A549 (cell line): ENCODE measurements around the gene STIM1. TPM values are rescaled to one million over a fixed set of nuclear protein-coding genes. Genes with fewer than 3 reads are reported as not detected.

Experiments used
- ATAC-seq, 2 experiments: fragments of 200-7000 bp in 1 of 2; fragments of >200 bp in 1 of 2; cut with Nextera tagmentation in 1 of 2; cut with Tn5 transposase in 1 of 2; 3 replicates each; pipeline versions ENCODE4 v1.8.0 to v1.9.1; 2018 to 2020; ENCODE audit warnings: mild to moderate bottlenecking in 1 of 2, moderate library complexity in 1 of 2
- CTCF ChIA-PET: fragments of 300-600 bp; sonication (Branson Sonifier 250); formaldehyde crosslinking; extraction: SDS; loops from one replicate; lab custom pipeline; 2021; ENCODE audit warnings: antibody characterized with exemption, inconsistent platforms; lab: Yijun Ruan, JAX
- POLR2A ChIA-PET: fragments of 350-600 bp; formaldehyde crosslinking; extraction: SDS; loops from one replicate; lab custom pipeline; 2021; ENCODE audit warnings: antibody characterized with exemption, inconsistent platforms; lab: Yijun Ruan, JAX
- DNase-seq, 2 experiments: peaks; one replicate each; pipeline versions ENCODE4 v3.0.0 to v3.0.0-alpha.2; 2011 to 2016; ENCODE audit warnings: low read depth in 1 of 2, low spot score in 1 of 2
- FAIRE-seq: peaks from 2 replicates; lab custom pipeline; 2011; peaks lifted over from hg19 to GRCh38; lab: Jason Lieb, UNC
- H3K27ac ChIP-seq, 2 experiments: fragments of >200 bp; sonication (Bioruptor Twin); formaldehyde crosslinking; 3 replicates each; pipeline ENCODE4 v1.5.1; 2016 to 2017
- H3K4me1 ChIP-seq: fragments of >200 bp; sonication (Bioruptor Twin); formaldehyde crosslinking; 3 replicates; pipeline ENCODE4 v1.6.1; 2016
- H3K4me2 ChIP-seq: fragments of >200 bp; sonication (Bioruptor Twin); formaldehyde crosslinking; 3 replicates; pipeline ENCODE4 v1.6.1; 2016
- H3K4me3 ChIP-seq: fragments of >200 bp; sonication (Bioruptor Twin); formaldehyde crosslinking; 3 replicates; pipeline ENCODE4 v1.5.1; 2016
- H3K9me3 ChIP-seq: fragments of >200 bp; sonication (Bioruptor Twin); formaldehyde crosslinking; 3 replicates; pipeline ENCODE4 v1.6.1; 2016
- BCL3 ChIP-seq: fragments of >200 bp; sonication (Bioruptor Twin); formaldehyde crosslinking; IDR thresholded peaks from 3 replicates; pipeline ENCODE4 v1.6.1; 2016
- CHD2 ChIP-seq: fragments of 150-350 bp; IDR thresholded peaks from 2 replicates; pipeline ENCODE4 v1.6.1; 2014; ENCODE audit warnings: low read length; ENCODE audit not compliant: partially characterized antibody
- CTCF ChIP-seq: fragments of >200 bp; sonication (Bioruptor Twin); formaldehyde crosslinking; IDR thresholded peaks from 3 replicates; pipeline ENCODE4 v1.5.1; 2016
- E2F6 ChIP-seq: IDR thresholded peaks from 2 replicates; pipeline ENCODE4 v1.6.1; 2012; ENCODE audit warnings: low read depth, borderline replicate concordance
- EHMT2 ChIP-seq: fragments of 200-600 bp; sonication (generic); IDR thresholded peaks from 2 replicates; pipeline ENCODE4 v1.6.1; 2016; ENCODE audit warnings: antibody characterized with exemption, low read depth, mild to moderate bottlenecking, moderate library complexity
- ESRRA ChIP-seq: fragments of 150-350 bp; IDR thresholded peaks from 2 replicates; pipeline ENCODE4 v1.6.1; 2014; ENCODE audit warnings: mild to moderate bottlenecking, low read length, borderline replicate concordance
- FOSB ChIP-seq: fragments of 250-450 bp; sonication (Bioruptor Pico); IDR thresholded peaks from 2 replicates; pipeline ENCODE4 v1.5.0; 2020; ENCODE audit warnings: mild to moderate bottlenecking, moderate library complexity
- GATA3 ChIP-seq: IDR thresholded peaks from 2 replicates; pipeline ENCODE4 v1.6.1; 2012; ENCODE audit warnings: borderline replicate concordance
- HDAC2 ChIP-seq: fragments of 200-600 bp; sonication (generic); IDR thresholded peaks from 2 replicates; pipeline ENCODE4 v1.6.1; 2016
- HES2 ChIP-seq: fragments of >200 bp; sonication (Bioruptor Twin); formaldehyde crosslinking; IDR thresholded peaks from 2 replicates; pipeline ENCODE4 v1.6.1; 2016
- HOXB13 ChIP-seq: fragments of 250-450 bp; sonication (Bioruptor Pico); IDR thresholded peaks from 2 replicates; pipeline ENCODE4 v1.5.0; 2020; ENCODE audit warnings: low read depth, mild to moderate bottlenecking, moderate library complexity
- HOXB5 ChIP-seq: fragments of 250-450 bp; sonication (Bioruptor Pico); IDR thresholded peaks from 2 replicates; pipeline ENCODE4 v1.5.0; 2020; ENCODE audit warnings: mild to moderate bottlenecking, moderate library complexity
- KDM5A ChIP-seq: fragments of 200-600 bp; sonication (generic); IDR thresholded peaks from 2 replicates; pipeline ENCODE4 v1.6.1; 2016; ENCODE audit warnings: antibody characterized with exemption, mild to moderate bottlenecking
- RARB ChIP-seq: fragments of 250-450 bp; sonication (Bioruptor Pico); IDR thresholded peaks from 2 replicates; pipeline ENCODE4 v1.8.0; 2021; ENCODE audit warnings: mild to moderate bottlenecking, moderate library complexity
- RCOR1 ChIP-seq: fragments of 150-350 bp; IDR thresholded peaks from 2 replicates; pipeline ENCODE4 v1.6.1; 2014; ENCODE audit warnings: antibody characterized with exemption, low read length, low read depth
- REST ChIP-seq: fragments of 200-600 bp; sonication (generic); IDR thresholded peaks from 2 replicates; pipeline ENCODE4 v1.6.1; 2016; ENCODE audit warnings: antibody characterized with exemption, mild to moderate bottlenecking, moderate library complexity
- RFX5 ChIP-seq: fragments of 450-650 bp; IDR thresholded peaks from 2 replicates; pipeline ENCODE4 v1.7.1; 2014; ENCODE audit warnings: antibody characterized with exemption, mild to moderate bottlenecking, moderate library complexity
- RNF2 ChIP-seq: fragments of 200-600 bp; sonication (generic); IDR thresholded peaks from 2 replicates; pipeline ENCODE4 v1.6.1; 2016; ENCODE audit warnings: low read depth, mild to moderate bottlenecking, antibody characterized with exemption, moderate library complexity, borderline replicate concordance
- WGBS: methylation state at CpG from one replicate; pipeline ENCODE4 v1.1.6; 2017; ENCODE audit errors: missing lambda C conversion rate; 5-methylcytosine and 5-hydroxymethylcytosine counted together
- polyA plus RNA-seq, 4 experiments: library from polyadenylated mRNA; depleted of rRNA in 3 of 4; stranded (reverse); fragments of >200 nt; fragmentation: RNase III in 1 of 4; extraction: RNeasy Plus Mini Kit Qiagen cat#74134 plus additional on column Dnase treatment in 1 of 4; gene quantifications; 2 replicates in 3 of 4; 3 replicates in 1 of 4; pipeline ENCODE4 v1.2.3, GENCODE V29; 2011 to 2017

The STIM1 gene
- polyA plus RNA-seq, 2 of the 4 experiments (the other 2 are of a cell fraction) = 35.2 to 38.7 TPM

- TF ChIP-seq HES2 = no peak
Measured at GRCh38 chr11:4025967-4026324, 170.5 kb downstream of the STIM1 start (continued).

- 93% methylated on average over 1 of the region's 1 CpG for WGBS
- no peak for ATAC-seq
- ChIA-PET CTCF (interaction anchor here (0.6 kb wide), 1 partner anchor 47 kb away, joined by 3 read pairs; no protein-coding TSS in a partner anchor), POLR2A (no interaction called here)
- H3K4me1 ChIP-seq = no peaks in the 10 kb centered on the region
- FAIRE-seq = no peak
- no peak for DNase-seq
- 0 out of 3 replicates have a peak, but pooled peaks cover 3% of the 10 kb centered on the region for H3K9me3 ChIP-seq
- no peak for TF ChIP-seq HDAC2
- H3K27ac ChIP-seq = no peak overlapping the region
- no peak overlapping the region for H3K4me2 ChIP-seq
- no peak overlapping the region for H3K4me3 ChIP-seq
Measured at GRCh38 chr11:4026389-4026788, 170.9 kb downstream of the STIM1 start.

GRCh38 chr11:4027746-4028145 lies 172.3 kb downstream of the STIM1 start:
- ATAC-seq (no peak), FAIRE-seq (no peak), DNase-seq (no peak)
- H3K4me2 ChIP-seq = no peak overlapping the region
- TF ChIP-seq CTCF = no peak
- no peak for TF ChIP-seq HOXB5
- TF ChIP-seq EHMT2 = no peak
- no peak for TF ChIP-seq BCL3
- TF ChIP-seq RNF2 = no peak
- no peak for TF ChIP-seq KDM5A
- no peak for TF ChIP-seq REST
- TF ChIP-seq FOSB (CRISPR knock-in tag) = no peak
- TF ChIP-seq ESRRA = no peak
- TF ChIP-seq CHD2 = no peak
- no peak for TF ChIP-seq RFX5
- TF ChIP-seq E2F6 = no peak
- no peak for TF ChIP-seq RCOR1
- TF ChIP-seq GATA3 = no peak
- TF ChIP-seq HDAC2 = no peak
- TF ChIP-seq HOXB13 (CRISPR knock-in tag) = no peak
- TF ChIP-seq RARB (CRISPR knock-in tag) = no peak
- POLR2A ChIA-PET = no interaction called here
- CTCF ChIA-PET = no interaction called here
- H3K27ac ChIP-seq = no peak overlapping the region
- peaks cover 6% of the 10 kb centered on the region; the same call in 1 of the 3 replicates for H3K9me3 ChIP-seq
- 86% methylated on average over 1 of the region's 1 CpG for WGBS
- no peaks in the 10 kb centered on the region for H3K4me1 ChIP-seq
- no peak overlapping the region for H3K4me3 ChIP-seq
